MV-4-11 (cell line): ENCODE results near the gene C2CD2.
"Not testable (repeated sequence)": the region's sequence is repeated elsewhere in the genome, so short reads cannot be mapped to it uniquely, and the experiment has no call there.

Experiments
- DNase-seq: peaks from one replicate; lab custom pipeline; 2025; lab: John Stamatoyannopoulos, UW

The C2CD2 gene

GRCh38 chr21:41958886-41959563 lies 5.2 kb upstream of the C2CD2 start:
- DNase-seq, result no peak

GRCh38 chr21:41957991-41958766 lies 4.4 kb upstream of the C2CD2 start:
- no peak for DNase-seq

- DNase-seq, result peak; percentile 66
These were observed 3.3 kb upstream of the C2CD2 start for GRCh38 chr21:41956926-41957729.

- no peak for DNase-seq
These were observed 1.7 kb upstream of the C2CD2 start for GRCh38 chr21:41955516-41955915.

GRCh38 chr21:41954654-41955499 lies 1.1 kb upstream of the C2CD2 start:
- peak; percentile 16 for DNase-seq

- no peak for DNase-seq
These were observed 478 bp downstream of the C2CD2 start for GRCh38 chr21:41953249-41953830.

GRCh38 chr21:41952568-41953248 lies 1.1 kb downstream of the C2CD2 start:
- no peak for DNase-seq

GRCh38 chr21:41951876-41952567 lies 1.8 kb downstream of the C2CD2 start:
- DNase-seq, result no peak

GRCh38 chr21:41950941-41951351 lies 2.9 kb downstream of the C2CD2 start:
- DNase-seq, result no peak

GRCh38 chr21:41949631-41950030 lies 4.2 kb downstream of the C2CD2 start:
- not testable (repeated sequence) for DNase-seq

GRCh38 chr21:41948901-41949300 lies 4.9 kb downstream of the C2CD2 start:
- no peak for DNase-seq

- no peak for DNase-seq
These were observed 5.5 kb downstream of the C2CD2 start for GRCh38 chr21:41948078-41948895.

- DNase-seq, result no peak
These were observed 7.8 kb downstream of the C2CD2 start for GRCh38 chr21:41945982-41946381.

- no peak for DNase-seq
These were observed 10.0 kb downstream of the C2CD2 start for GRCh38 chr21:41943851-41944250.

GRCh38 chr21:41942457-41942856 lies 11.4 kb downstream of the C2CD2 start:
- no peak for DNase-seq

- DNase-seq, result no peak
These were observed 11.9 kb downstream of the C2CD2 start for GRCh38 chr21:41941941-41942340.

GRCh38 chr21:41940431-41940830 lies 13.4 kb downstream of the C2CD2 start:
- no peak for DNase-seq

GRCh38 chr21:41939391-41939790 lies 14.4 kb downstream of the C2CD2 start:
- DNase-seq, result no peak
